A549 (cell line): Measurements from ENCODE around the gene FCRL2.

Source experiments
- EP300 ChIP-seq, 2 experiments: fragments of >200 bp; sonication (Bioruptor Twin); formaldehyde crosslinking; IDR thresholded peaks; 2 replicates in 1 of 2; 3 replicates in 1 of 2; pipeline ENCODE4 v1.6.1; 2016 to 2017
- POLR2A ChIP-seq: IDR thresholded peaks from 2 replicates; pipeline ENCODE4 v1.6.1; 2012; ENCODE audit warnings: mild to moderate bottlenecking, low read length
- SMC3 ChIP-seq: fragments of >200 bp; sonication (Bioruptor Twin); formaldehyde crosslinking; IDR thresholded peaks from 3 replicates; pipeline ENCODE4 v1.6.1; 2018; ENCODE audit warnings: inconsistent platforms
- TF ChIP-seq, protein P1 (sequence below): fragments of 450-650 bp; IDR thresholded peaks from 2 replicates; pipeline ENCODE4 v1.6.1; 2014; ENCODE audit warnings: antibody characterized with exemption
- TF ChIP-seq, protein P2 (sequence below): IDR thresholded peaks from 2 replicates; pipeline ENCODE4 v1.6.1; 2012
- TF ChIP-seq, protein P3 (sequence below): fragments of >200 bp; sonication (Bioruptor Twin); formaldehyde crosslinking; IDR thresholded peaks from 3 replicates; pipeline ENCODE4 v1.5.1; 2016
- TF ChIP-seq, protein P4 (sequence below): IDR thresholded peaks from 2 replicates; pipeline ENCODE4 v1.6.1; 2012

DNA sequence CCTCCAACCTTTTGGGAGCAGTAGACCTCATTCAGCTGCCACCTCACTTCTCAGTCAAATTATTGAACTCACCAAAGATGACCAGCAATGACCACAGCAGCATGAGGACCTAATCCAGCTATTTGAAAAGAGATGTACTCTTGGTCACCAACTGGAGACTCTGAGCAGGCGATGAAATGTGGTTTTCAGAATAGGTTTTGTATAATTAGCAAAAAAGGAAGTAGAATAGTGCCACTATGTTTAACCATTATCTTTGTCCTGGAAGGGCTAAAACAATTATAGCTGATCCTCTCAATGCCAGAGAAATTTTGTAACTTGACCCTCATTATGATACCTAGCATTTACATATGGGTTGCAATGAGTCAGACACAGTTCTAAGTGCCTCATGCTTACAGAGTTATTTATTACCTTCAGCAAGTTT, at the start of gene FCRL2:
- no peak for TF ChIP-seq POLR2A
- TF ChIP-seq, protein P1, sequence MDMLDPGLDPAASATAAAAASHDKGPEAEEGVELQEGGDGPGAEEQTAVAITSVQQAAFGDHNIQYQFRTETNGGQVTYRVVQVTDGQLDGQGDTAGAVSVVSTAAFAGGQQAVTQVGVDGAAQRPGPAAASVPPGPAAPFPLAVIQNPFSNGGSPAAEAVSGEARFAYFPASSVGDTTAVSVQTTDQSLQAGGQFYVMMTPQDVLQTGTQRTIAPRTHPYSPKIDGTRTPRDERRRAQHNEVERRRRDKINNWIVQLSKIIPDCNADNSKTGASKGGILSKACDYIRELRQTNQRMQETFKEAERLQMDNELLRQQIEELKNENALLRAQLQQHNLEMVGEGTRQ: no peak
- TF ChIP-seq, protein P2, sequence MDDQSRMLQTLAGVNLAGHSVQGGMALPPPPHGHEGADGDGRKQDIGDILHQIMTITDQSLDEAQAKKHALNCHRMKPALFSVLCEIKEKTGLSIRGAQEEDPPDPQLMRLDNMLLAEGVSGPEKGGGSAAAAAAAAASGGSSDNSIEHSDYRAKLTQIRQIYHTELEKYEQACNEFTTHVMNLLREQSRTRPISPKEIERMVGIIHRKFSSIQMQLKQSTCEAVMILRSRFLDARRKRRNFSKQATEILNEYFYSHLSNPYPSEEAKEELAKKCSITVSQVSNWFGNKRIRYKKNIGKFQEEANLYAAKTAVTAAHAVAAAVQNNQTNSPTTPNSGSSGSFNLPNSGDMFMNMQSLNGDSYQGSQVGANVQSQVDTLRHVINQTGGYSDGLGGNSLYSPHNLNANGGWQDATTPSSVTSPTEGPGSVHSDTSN: no peak
- TF ChIP-seq, protein P3, sequence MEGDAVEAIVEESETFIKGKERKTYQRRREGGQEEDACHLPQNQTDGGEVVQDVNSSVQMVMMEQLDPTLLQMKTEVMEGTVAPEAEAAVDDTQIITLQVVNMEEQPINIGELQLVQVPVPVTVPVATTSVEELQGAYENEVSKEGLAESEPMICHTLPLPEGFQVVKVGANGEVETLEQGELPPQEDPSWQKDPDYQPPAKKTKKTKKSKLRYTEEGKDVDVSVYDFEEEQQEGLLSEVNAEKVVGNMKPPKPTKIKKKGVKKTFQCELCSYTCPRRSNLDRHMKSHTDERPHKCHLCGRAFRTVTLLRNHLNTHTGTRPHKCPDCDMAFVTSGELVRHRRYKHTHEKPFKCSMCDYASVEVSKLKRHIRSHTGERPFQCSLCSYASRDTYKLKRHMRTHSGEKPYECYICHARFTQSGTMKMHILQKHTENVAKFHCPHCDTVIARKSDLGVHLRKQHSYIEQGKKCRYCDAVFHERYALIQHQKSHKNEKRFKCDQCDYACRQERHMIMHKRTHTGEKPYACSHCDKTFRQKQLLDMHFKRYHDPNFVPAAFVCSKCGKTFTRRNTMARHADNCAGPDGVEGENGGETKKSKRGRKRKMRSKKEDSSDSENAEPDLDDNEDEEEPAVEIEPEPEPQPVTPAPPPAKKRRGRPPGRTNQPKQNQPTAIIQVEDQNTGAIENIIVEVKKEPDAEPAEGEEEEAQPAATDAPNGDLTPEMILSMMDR: no peak
- no peak for TF ChIP-seq EP300 (IDR thresholded peaks at IDR 0.05)
- TF ChIP-seq SMC3: no peak
- TF ChIP-seq, protein P4, sequence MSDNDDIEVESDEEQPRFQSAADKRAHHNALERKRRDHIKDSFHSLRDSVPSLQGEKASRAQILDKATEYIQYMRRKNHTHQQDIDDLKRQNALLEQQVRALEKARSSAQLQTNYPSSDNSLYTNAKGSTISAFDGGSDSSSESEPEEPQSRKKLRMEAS: no peak
